GM19023 (cell line): ENCODE data around the gene THRB.
"Not testable (repeated sequence)": the region's sequence is repeated elsewhere in the genome, so short reads cannot be mapped to it uniquely, and the experiment has no call there.

ENCODE experiments used
- ATAC-seq: cut with Tn5 transposase; IDR thresholded peaks from one replicate; pipeline ENCODE4 v1.9.1; 2021; ENCODE audit warnings: mild to moderate bottlenecking, moderate library complexity; ENCODE audit not compliant: unreplicated experiment

Gene THRB

DNA sequence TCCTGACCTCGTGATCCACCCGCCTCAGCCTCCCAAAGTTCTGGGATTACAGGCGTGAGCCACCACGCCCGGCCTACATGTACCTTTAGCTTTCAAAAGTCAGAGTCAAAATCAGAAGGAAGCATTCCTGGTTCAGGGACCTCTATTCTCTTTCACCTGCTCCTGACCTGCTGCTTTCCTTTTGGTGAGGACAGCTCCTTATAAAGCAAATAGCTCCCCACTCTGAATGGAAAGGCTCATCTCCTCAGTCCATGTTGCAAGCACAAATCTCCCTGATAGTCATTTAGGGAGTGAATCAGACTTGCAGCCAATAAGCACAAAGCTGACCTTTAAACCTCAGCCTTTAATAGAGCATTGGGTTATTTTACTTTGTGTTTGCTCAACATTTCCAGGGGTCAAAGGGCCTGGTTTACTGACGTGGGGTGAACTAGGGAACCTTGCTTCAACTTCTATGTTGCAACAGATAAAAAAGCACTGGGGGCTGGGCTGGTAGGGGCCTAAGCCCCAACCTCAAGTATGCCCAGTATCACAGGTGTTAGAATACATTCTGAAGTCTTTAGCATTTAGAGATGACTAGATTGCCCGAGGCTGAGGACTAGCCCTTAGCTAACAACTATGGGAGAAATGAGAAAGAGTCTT lies 43.1 kb downstream of the THRB start:
- ATAC-seq: no peak

DNA sequence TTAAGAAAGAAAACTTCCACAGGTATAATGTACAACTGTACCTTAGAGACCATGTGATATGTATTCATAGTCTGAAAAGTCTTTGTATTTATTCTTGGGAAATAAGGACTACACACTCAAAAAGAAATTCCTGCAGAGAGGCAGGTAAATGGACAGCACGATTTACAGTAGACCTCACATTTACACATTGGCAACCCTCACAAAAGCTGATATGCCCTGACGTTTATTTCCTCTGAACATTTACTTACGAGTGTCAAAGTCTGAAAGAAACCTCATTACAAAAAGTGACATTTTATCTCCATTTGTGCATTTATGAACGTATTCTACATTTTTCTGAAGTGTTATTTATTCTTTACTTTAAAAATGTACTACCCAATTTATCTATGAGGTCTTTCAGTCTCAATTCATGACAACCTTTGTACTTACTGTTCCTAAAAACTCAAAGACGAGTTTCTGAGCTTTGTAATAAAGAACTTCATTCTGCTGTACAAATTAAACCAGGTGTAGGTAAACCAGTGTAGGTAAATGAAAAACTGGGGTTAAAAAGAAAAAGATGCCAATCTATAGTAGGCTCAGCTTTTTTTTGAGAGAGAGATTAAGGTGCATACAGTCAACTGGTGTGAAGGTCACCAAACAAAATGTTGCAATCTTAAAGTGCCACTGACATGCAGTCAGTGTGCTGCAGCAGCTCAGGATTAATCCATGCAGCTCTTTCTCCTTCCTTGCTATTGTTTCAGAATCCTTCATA lies 44.3 kb downstream of the THRB start:
- ATAC-seq: no peak

DNA sequence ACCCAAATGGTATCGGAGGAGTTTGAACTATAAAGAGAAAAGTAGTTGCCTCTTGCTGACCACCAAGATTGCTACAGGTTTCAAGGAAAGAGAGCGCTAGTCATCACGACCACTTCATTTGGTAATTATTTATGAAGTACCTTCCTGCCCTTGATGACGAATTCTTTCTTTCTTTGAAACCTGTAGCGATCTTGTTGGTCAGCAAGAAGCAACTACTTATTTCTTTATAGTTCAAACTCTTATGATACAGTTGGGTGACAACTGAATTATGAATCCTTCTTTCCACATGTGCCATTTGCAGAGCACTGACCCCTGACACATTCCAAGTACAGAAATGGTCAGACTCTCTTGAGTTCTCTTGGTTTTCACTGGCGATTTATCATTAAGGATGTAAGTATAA lies 46.8 kb downstream of the THRB start:
- ATAC-seq: no peak

DNA sequence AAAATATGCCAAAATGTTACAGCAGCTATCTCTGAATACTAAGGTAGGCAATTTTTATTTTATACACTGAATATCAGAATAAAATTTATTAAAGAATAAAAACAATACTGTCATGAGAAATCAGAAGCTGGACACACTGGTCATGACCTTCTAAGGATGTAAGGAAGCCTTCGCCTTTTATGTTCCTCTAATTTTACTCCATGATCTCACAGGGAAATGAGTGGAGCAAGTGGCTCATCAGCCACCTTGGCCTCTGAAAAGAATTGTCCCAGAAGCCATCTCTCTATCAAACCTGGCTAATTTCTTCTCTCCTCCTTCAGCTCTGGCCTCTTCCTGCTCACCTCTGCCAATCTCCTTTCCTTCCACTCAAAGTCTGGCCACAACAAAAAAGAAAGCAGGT lies 48.6 kb downstream of the THRB start:
- ATAC-seq: no peak

DNA sequence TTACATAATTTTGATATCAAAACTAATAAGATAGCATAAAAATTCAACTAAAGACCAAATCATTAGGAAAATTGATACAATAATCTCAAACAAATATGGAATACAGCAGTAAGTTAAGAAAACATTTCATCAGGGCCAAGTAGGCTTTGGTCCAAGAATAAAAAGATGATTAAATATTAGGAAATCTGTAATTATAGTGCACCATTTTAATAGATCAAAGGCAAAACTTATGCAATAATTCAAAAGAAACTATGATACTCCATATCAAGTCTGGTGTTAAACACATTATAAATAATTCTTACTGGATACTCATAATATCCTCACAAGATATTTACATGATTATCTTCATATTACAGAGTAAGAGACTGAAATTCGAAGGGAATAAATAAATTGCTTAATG lies 51.2 kb downstream of the THRB start:
- no peak for ATAC-seq

DNA sequence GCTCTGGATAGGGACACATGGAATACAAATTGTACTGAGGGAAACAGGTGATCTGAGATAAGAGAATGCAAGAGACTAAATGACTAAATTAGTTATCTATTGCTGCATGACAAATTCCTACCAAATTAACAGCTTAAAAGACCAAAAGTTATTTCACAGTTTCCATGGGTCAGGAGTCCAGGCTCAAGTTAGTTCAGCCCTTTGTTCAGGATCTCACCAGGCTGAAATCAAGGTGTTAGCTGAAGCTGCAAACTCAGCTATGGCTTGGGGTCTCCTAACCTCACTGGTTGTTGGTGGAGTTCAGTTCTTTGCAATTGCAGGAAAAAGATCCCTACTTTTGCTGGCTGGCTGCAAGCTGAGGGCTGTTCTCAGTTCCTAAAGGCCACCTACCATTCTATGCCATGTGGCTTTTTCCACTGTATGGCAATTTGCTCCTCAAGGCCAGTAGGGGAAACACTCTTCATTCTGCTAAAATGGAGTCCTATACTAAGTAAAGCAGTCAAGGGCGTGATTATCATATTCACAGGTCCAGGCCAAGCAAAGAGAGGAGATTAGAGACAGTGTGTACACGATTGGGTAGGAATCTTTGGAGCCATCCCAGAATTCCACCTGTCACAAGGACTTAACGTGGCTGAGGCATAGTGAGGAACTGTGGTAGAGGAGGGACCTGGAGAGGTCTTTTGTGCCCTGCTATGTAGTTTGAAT lies 53.7 kb downstream of the THRB start:
- ATAC-seq: no peak

DNA sequence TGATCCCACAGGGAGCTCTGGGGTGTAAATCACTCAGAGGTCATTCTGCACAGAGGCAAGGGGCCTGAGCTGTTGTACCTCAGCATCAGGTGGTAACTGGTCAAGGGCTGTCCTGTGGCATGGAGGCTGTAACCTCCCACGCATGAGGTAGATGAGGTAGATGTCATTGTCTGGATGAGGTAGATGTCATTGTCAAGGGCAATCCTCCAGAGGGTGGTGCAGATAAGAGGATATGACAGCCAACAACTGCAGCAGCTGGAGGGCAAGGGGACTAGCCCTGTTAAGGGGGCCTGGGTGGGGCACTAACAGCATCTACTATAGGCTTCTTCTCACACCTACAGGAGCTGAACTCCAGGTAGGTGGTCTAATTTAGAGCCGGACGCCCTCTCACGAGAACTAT lies 55.6 kb downstream of the THRB start:
- ATAC-seq: no peak

DNA sequence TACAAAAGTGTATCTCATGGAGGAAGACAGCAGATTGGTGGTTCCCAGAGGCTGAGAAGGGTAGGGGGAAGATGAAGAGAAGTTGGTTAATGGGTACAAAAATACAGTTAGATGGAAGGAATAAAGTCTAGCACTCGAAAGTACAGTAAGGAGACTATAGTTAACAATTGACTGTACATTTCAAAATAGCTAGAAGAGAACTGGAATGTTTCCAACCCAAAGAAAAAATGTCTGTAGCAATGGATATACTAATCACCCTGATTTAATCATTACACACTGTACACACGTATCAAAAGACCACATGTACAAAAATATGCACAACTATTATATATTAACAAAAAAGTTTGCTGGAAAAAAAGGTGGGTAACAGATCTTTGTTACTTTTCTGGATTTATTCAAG lies 57.3 kb downstream of the THRB start:
- ATAC-seq: no peak

DNA sequence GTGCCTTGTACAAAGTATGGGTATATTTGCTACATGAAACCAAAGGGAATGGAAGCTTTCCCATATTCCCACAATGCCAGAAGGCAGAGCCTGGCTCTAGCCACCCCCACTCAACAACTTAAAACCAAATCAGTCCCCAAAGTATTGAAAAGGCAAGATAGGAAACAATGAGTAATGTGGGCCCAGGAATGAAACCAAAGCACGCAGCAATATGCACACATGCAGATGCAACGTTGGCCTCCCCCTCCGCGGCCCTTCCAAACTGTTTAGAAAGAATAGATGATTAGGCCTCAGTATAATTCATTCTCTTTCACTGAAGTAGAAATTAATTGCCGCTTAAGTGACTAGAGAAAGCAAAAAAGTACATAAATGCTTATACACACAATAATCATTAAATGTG lies 59.1 kb downstream of the THRB start:
- ATAC-seq: no peak

DNA sequence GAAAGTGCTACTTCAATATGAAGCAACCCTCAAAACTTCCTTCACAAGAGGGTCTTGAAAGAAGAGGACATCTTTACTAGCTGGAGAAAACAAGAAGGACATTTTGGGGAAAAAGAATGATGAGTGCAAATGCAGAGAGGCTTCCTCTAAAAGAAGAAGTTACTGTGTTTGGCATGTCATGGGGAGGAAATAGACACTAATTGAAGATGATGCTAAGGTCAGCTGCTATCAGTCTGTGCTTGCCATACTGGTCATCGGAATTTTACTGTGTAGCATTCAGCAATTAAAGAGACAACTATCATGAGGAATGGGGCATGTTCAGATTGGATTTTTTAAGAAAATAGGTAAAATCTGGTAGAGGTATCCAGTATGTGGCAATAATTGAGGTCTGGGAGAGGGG lies 60.0 kb downstream of the THRB start:
- ATAC-seq: no peak

DNA sequence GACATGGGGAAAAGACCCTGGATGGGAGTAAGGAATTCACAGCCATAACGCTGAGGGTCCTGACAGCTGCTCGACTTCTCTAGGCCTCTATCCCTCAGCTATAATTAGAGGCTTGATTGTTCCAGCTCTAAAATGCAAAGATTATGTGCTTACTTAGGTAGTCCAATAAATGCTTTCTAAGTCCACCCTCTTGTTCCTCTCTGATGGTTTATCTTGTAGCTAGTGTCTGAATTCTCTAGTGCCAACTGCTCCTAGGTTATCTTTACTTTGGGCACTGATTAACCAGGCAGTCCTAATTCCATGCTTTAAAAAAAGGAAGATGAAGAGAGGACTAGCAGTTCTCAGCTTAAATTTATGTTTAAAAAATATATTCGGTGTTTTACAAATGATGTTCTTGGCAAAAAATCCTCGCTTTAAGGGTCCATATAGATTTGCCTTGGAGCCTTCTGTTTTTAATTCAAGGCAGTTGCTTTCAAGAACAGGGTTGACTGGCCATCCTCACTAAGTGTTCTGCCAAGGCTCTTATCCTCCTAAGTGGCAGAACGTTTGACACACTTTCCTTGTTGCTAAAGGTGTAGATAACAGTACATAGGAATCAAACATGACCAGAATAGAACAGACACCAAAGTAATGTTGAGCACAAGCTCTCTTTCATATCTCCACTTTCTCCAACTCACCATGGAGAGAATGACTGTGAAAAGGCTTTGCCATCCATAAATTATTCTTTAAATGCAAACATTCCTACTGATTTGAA lies 60.6 kb downstream of the THRB start:
- ATAC-seq: no peak

DNA sequence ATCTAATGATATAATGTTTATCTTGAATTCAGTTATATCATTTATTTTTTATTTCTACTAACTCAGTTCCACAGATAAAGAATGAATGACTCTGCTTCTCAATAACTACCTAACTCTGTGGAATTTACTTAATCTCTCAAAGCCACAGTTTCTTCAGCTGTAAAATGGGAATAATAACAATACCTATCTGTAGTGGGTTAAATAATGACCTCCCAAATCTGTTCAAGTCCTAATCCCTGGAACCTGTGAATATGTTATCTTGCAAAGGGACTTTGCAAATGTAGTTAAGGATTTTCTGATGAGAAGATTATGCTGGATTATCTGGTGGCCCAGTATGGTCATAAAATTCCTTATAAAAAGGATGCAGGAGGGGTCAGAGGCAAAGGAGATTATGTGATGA lies 61.7 kb downstream of the THRB start:
- ATAC-seq: no peak

DNA sequence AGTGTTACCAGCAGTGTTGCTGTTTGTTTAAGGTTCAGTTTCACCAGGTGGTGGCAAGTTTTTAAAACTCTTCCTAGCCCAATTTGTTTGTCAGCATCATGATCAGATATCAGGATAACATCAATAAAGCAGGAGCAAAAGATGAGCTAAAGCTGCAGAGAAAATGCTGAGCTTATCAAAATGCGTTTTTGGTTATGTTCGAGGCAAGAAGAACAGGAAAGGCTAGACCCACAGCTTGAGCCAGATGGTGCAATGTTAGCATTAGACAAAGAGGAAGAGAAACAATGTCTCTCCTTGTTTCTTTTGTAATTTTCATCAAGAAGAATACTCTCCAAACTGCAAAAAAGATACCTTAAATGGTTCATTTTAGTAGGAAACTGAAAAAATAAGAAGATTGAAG lies 66.2 kb downstream of the THRB start:
- ATAC-seq: no peak

DNA sequence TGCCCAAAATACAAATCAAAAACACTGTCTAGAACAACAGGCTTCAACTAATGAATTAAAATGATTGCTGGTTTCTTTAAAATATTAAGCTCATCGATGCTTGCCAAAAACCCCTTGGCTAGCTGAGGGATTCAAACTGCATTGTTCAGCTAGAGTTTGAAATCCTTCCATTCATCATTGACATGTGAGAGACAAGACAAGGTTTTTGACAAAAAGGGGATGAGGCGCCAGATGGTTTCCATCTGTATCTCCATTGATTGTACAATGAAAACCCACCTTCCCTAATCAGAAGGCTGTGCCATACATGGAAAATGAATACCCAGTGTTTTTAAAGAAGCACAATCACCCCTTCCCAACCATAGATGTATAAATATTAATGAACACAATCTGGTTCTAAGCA lies 67.8 kb downstream of the THRB start:
- no peak for ATAC-seq

DNA sequence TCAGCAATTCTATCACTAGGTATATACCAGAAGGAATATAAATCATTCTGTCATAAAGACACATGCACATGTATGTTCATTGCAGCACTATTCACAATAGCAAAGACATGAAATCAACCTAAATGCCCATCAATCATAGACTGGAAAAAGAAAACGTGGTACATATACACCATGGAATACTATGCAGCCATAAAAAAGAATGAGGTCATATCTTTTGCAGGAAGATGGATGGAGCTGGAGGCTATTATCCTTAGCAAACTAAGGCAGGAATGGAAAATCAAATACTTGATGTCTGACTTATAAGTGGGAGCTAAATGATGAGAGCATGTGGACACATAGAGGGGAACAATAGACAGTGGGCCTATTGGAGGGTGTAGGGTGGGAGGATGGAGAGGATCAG lies 73.8 kb downstream of the THRB start:
- not testable (repeated sequence) for ATAC-seq

DNA sequence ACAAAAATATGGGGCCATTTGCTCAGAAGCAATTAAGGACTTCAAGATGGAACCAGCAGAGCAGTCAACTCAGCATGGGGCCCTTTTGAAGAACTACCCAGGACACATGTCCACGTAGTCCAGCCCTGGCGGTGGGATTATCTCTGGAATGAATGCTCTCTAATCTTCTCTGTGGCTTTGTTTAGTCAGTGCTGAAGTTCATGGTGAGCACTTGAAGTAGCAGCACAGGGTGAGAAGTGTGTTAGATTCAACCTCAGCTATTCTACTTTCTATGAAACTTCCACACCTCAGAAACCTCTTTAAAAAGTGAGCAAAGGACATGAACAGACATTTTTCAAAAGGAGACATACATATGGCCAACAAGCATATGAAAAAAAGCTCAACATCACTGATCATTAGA lies 74.4 kb downstream of the THRB start:
- ATAC-seq: no peak

DNA sequence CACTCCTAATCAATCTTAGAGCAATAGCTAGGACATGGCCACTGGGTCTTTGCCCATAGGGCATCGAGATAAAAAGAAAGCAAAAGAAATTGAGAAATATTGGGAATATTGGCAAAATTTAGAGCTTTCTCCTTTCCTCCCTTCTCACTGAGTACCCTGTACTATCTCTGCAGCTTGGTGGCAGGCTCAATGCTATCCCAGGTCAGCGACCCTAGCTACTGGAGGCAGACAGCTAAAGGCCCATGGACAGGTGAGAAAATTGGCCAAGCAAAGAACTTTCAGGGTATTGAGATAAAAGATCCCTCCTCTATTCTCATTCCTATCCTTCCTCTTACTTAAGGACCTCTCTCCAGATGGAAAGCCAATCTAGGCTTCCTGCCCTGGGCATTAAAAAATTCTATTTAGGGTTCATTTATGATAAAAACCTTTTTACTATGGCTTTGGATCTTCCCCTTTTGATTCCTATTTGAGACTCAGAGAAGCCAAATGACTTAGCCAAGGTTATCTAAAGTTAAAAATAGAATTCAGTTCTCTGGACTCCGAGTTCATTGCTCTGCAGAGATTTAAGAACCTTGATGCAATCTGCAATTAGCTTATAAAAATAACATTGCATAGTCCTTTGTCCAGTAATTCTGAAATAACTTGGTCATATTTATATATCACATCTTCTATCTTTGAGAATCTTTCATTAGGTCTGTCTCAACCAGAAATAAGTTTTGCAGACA lies 75.4 kb downstream of the THRB start:
- ATAC-seq: no peak

DNA sequence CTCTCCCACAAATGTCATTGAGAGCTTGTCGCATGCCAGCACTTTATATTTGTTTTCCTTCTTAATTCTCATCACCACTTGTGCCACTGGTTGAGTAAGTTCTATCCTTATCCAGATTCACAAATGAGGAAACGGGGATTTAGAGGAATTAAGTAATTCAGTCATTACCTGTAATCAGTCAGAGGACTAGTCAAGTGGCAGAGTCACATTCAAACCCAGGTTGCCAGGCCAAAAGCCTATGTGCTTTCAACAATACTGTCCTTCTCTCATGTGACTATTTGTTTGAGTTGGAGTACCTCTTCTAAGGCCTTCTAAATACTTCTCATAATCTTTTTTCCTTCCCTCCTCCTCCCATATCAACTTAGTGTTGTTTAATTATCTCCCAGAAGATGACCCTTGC lies 76.9 kb downstream of the THRB start:
- no peak for ATAC-seq

DNA sequence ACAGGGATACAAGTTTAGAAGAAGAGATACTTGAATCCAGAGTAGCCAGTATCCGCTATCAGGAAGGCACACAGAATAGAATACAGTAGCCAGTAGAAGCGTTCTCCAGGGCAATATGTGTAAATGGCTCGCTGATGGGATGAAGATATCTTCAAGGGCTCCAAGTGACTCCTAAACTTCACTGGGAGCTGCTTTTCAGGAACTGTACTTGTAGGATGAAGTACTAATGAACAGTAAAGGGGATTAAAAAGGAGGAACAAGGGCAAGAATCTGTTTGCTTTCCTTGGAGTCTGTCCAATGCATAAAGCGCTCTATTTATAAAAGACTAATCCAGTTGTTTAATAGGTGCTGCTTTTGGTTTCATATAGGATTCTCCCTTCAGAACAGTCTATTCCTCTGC lies 78.4 kb downstream of the THRB start:
- ATAC-seq: no peak

DNA sequence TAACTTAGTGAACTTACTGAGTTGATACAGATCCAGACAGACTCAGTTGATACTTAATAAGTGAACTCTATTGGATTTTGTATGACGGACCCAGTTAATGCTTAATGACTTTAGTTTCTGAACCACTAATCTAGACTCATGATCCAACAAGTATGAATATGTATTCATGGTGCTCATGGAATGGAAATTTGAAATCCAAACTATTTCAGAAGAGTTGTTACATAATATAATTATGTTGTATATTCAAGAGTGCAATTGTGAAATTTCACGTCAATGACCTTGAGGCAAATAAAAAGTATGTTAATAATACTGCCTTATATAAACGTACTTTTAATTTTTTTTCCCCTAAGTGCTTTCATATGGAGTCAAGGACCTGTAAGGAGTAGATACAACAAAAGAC lies 78.8 kb downstream of the THRB start:
- no peak for ATAC-seq

DNA sequence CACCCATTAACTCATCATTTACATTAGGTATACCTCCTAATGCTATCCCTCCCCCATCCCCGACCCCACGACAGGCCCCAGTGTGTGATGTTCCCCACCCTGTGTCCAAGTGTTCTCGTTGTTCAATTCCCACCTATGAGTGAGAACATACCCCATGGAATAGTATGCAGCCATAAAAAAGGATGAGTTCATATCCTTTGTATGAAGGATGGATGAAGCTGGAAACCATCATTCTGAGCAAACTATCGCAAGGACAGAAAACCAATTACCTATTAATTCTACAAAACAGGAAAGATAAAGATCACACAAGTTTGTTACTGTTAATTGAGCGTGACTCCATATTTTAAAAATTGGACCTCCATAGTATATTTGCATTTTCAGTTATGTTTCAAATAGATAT lies 81.0 kb downstream of the THRB start:
- ATAC-seq: not testable (repeated sequence)
